Smooth muscle cell (in vitro differentiated cells): ENCODE results near the gene SOX4. TPM values are rescaled to one million over a fixed set of nuclear protein-coding genes. Genes with fewer than 3 reads are reported as not detected.
A peak's percentile ranks its signal among the peaks of the same experiment; 100 is the strongest.

Experiments used
- DNase-seq: peaks from one replicate; lab custom pipeline; 2025; ENCODE audit not compliant: unreplicated experiment; lab: John Stamatoyannopoulos, UW
- H2AFZ ChIP-seq: fragments of 200-600 bp; sonication (generic); 2 replicates; pipeline ENCODE4 v1.6.0; 2016; ENCODE audit warnings: antibody characterized with exemption, low read depth, mild to moderate bottlenecking
- H3F3A ChIP-seq: fragments of 200-600 bp; sonication (generic); 2 replicates; pipeline ENCODE4 v1.6.0; 2017; ENCODE audit warnings: antibody characterized with exemption, low read depth
- H3K27ac ChIP-seq: fragments of 200-600 bp; sonication (generic); 2 replicates; pipeline ENCODE4 v1.5.1; 2016; ENCODE audit warnings: low read depth, mild to moderate bottlenecking
- H3K27me3 ChIP-seq: fragments of 200-600 bp; sonication (generic); 2 replicates; pipeline ENCODE4 v1.6.1; 2016; ENCODE audit warnings: low read depth, mild to moderate bottlenecking
- H3K36me3 ChIP-seq: fragments of 200-600 bp; sonication (generic); 2 replicates; pipeline ENCODE4 v1.5.1; 2016; ENCODE audit warnings: low read depth
- H3K4me1 ChIP-seq: fragments of 200-600 bp; sonication (generic); 2 replicates; pipeline ENCODE4 v1.5.1; 2016; ENCODE audit warnings: low read depth
- H3K4me2 ChIP-seq: fragments of 200-600 bp; sonication (generic); 2 replicates; pipeline ENCODE4 v1.6.0; 2016; ENCODE audit warnings: mild to moderate bottlenecking
- H3K4me3 ChIP-seq: fragments of 200-600 bp; sonication (generic); 2 replicates; pipeline ENCODE4 v1.5.1; 2016; ENCODE audit warnings: mild to moderate bottlenecking
- H3K79me2 ChIP-seq: fragments of 200-600 bp; sonication (generic); 2 replicates; pipeline ENCODE4 v1.6.0; 2016; ENCODE audit warnings: low read depth, mild to moderate bottlenecking
- H3K9ac ChIP-seq: fragments of 200-600 bp; sonication (generic); 2 replicates; pipeline ENCODE4 v1.6.0; 2016; ENCODE audit warnings: low read depth
- H3K9me3 ChIP-seq: fragments of 200-600 bp; sonication (generic); replicated peaks from 2 replicates; pipeline ENCODE4 v1.5.1; 2016; ENCODE audit warnings: low read depth
- H4K20me1 ChIP-seq: fragments of 200-600 bp; sonication (generic); 2 replicates; pipeline ENCODE4 v1.6.0; 2016; ENCODE audit warnings: low read depth
- WGBS: methylation state at CpG from one replicate; pipeline ENCODE4 v1.1.7; 2016; ENCODE audit warnings: low lambda C conversion rate; 5-methylcytosine and 5-hydroxymethylcytosine counted together
- polyA plus RNA-seq: library from polyadenylated mRNA; unstranded; fragments of >200 nt; fragmentation: Nextera tagmentation; extraction: Ambion mirVana; gene quantifications from 2 replicates; pipeline ENCODE4 v1.2.1, GENCODE V29; 2016
- total RNA-seq: library from RNA; depleted of rRNA; stranded (reverse); fragments of >200 nt; gene quantifications from 2 replicates; pipeline ENCODE4 v1.2.3, GENCODE V29; 2014
- TF ChIP-seq, protein P1 (sequence below): fragments of 200-600 bp; sonication (generic); IDR thresholded peaks from 2 replicates; pipeline ENCODE4 v1.5.1; 2017; ENCODE audit warnings: borderline replicate concordance, mild to moderate bottlenecking, antibody characterized with exemption; ENCODE audit not compliant: insufficient read depth, poor library complexity, severe bottlenecking

The SOX4 gene
- total and polyA plus RNA-seq, 2 experiments from 2014 or later: 91.9 to 109 TPM

DNA sequence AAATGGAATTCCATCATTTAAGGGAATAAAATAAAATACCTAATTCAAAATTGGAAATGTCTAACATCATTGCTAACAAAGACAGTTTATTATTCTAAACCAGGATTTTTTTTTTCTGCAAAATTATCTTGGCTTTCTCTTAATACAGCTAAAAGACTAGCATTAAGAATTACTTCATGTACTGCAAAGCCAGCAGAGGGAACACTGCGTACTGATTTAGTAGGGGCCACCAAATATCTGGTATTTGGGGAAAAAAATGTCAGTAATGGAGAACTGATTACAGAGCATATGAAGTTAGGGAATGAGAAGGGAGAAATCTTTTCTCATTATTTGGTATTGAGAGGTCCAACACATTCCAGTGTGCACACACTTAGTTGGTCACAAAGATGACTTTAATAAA, 3.2 kb upstream of the SOX4 start:
- DNase-seq: no peak
- WGBS: 87% methylated on average over 1 of the region's 1 CpG
- Histone ChIP-seq H3K36me3 (no peaks in the 10 kb centered on the region), H2AFZ (no peak overlapping the region), H3K27me3 (no peaks in the 10 kb centered on the region), H3K4me2 (no peak overlapping the region), H3K9me3 (no peaks in the 10 kb centered on the region), H3K79me2 (peaks cover 15% of the 10 kb centered on the region), H3K4me1 (peaks cover 3% of the 10 kb centered on the region), H3K27ac (no peak overlapping the region), H3F3A (peaks cover 8% of the 10 kb centered on the region), H3K4me3 (no peak overlapping the region), H4K20me1 (peaks cover 14% of the 10 kb centered on the region), H3K9ac (no peak overlapping the region)
- TF ChIP-seq, protein P1, sequence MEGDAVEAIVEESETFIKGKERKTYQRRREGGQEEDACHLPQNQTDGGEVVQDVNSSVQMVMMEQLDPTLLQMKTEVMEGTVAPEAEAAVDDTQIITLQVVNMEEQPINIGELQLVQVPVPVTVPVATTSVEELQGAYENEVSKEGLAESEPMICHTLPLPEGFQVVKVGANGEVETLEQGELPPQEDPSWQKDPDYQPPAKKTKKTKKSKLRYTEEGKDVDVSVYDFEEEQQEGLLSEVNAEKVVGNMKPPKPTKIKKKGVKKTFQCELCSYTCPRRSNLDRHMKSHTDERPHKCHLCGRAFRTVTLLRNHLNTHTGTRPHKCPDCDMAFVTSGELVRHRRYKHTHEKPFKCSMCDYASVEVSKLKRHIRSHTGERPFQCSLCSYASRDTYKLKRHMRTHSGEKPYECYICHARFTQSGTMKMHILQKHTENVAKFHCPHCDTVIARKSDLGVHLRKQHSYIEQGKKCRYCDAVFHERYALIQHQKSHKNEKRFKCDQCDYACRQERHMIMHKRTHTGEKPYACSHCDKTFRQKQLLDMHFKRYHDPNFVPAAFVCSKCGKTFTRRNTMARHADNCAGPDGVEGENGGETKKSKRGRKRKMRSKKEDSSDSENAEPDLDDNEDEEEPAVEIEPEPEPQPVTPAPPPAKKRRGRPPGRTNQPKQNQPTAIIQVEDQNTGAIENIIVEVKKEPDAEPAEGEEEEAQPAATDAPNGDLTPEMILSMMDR: no peak

DNA sequence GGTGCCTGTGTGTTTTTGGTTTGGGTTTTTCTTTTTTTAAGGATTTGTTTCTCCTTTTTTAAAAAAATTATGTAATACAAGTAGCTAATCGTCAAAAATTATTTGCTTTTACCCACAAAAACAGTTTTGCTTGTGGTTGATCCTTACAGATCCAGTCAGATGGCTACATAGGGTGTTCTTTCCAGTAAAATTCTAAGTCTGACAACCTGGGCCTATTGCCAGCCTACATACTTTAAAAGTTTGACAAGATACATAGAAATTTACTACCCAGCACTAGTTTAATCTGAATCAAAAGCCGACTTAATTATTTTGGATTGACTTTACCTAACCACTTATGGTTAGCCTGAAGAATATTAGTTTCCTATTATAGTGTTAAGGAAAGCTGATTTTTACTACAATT, 2.1 kb upstream of the SOX4 start:
- Histone ChIP-seq H3K4me1 (peaks cover 3% of the 10 kb centered on the region), H3K9me3 (no peaks in the 10 kb centered on the region), H4K20me1 (peaks cover 23% of the 10 kb centered on the region), H3F3A (peaks cover 4% of the 10 kb centered on the region), H3K36me3 (no peaks in the 10 kb centered on the region), H3K79me2 (peaks cover 25% of the 10 kb centered on the region), H2AFZ (no peak overlapping the region), H3K27me3 (no peaks in the 10 kb centered on the region), H3K4me2 (no peak overlapping the region), H3K9ac (no peak overlapping the region), H3K27ac (no peak overlapping the region), H3K4me3 (no peak overlapping the region)
- TF ChIP-seq, protein P1: no peak
- 93% methylated on average over 2 of the region's 2 CpGs for WGBS
- DNase-seq: no peak

DNA sequence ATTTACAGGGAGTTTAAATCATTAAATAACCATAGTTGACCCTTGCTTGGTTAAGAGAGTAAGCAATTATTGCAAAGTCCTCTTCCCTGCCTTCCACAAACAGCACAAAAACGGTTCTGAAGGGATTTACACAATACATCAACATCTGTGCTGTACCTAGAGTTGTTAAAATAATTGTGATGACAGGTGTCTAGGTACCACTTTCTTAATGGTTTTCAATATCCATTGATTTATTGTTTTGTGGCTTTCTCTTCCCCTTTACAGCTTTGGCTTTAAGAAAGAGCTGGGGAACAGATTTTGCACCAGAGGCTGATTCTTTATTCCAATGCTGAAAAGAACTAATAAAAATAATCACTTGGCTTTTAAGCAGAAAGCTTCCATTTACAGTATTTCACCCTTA, 598 bp upstream of the SOX4 start:
- Histone ChIP-seq H3K4me2 (peak overlapping the region; percentile 98), H3F3A (peaks cover 8% of the 10 kb centered on the region), H3K4me1 (peaks cover 3% of the 10 kb centered on the region), H3K9me3 (no peaks in the 10 kb centered on the region), H3K9ac (no peak overlapping the region), H3K27ac (peak overlapping the region; percentile 28), H3K79me2 (peaks cover 40% of the 10 kb centered on the region), H3K36me3 (no peaks in the 10 kb centered on the region), H2AFZ (no peak overlapping the region), H4K20me1 (peaks cover 37% of the 10 kb centered on the region), H3K27me3 (no peaks in the 10 kb centered on the region), H3K4me3 (peak overlapping the region; percentile 99)
- TF ChIP-seq, protein P1: no peak
- no peak for DNase-seq
- WGBS: 4% methylated on average over 1 of the region's 1 CpG

DNA sequence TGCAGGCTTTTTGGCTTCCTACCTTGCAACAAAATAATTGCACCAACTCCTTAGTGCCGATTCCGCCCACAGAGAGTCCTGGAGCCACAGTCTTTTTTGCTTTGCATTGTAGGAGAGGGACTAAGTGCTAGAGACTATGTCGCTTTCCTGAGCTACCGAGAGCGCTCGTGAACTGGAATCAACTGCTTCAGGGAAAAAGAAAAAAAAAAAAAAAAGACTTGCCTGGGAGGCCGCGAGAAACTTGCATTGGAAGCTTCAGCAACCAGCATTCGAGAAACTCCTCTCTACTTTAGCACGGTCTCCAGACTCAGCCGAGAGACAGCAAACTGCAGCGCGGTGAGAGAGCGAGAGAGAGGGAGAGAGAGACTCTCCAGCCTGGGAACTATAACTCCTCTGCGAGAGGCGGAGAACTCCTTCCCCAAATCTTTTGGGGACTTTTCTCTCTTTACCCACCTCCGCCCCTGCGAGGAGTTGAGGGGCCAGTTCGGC, 420 bp downstream of the SOX4 start:
- Histone ChIP-seq H2AFZ (no peak overlapping the region), H3K27me3 (no peaks in the 10 kb centered on the region), H3K4me1 (peaks cover 11% of the 10 kb centered on the region), H3K4me3 (peak overlapping the region; percentile 99), H3K27ac (peak overlapping the region; percentile 86), H3K4me2 (peak overlapping the region; percentile 98), H3K36me3 (no peaks in the 10 kb centered on the region), H4K20me1 (peaks cover 47% of the 10 kb centered on the region), H3F3A (peaks cover 8% of the 10 kb centered on the region), H3K9me3 (no peaks in the 10 kb centered on the region), H3K9ac (peak overlapping the region; percentile 85), H3K79me2 (peaks cover 50% of the 10 kb centered on the region)
- DNase-seq: peak; percentile 37
- TF ChIP-seq, protein P1: no peak
- under 1% methylated on average over 19 of the region's 19 CpGs for WGBS
